ENCODE results near the gene NEDD4L.
"Not testable (repeated sequence)": the region's sequence is repeated elsewhere in the genome, so short reads cannot be mapped to it uniquely, and the experiment has no call there.

NEDD4L gene

GRCh38 chr18:58416704-58417683, 373.0 kb downstream of the NEDD4L start:
- DNase-seq (ENCODE audit: low read depth in 2 of 2): no peak

GRCh38 chr18:58417752-58418151, 373.7 kb downstream of the NEDD4L start:
- DNase-seq (ENCODE audit: low read depth in 2 of 2): no peak

- DNase-seq (ENCODE audit: low read depth in 2 of 2): no peak
Observed at GRCh38 chr18:58418361-58418760, 374.3 kb downstream of the NEDD4L start.

GRCh38 chr18:58419587-58420199, 375.7 kb downstream of the NEDD4L start:
- no peak for DNase-seq (ENCODE audit: low read depth in 2 of 2)

GRCh38 chr18:58426611-58427010, 382.6 kb downstream of the NEDD4L start:
- no peak for DNase-seq (ENCODE audit: low read depth in 2 of 2)

- DNase-seq (ENCODE audit: low read depth in 2 of 2): no peak
Observed at GRCh38 chr18:58427321-58427720, 383.3 kb downstream of the NEDD4L start.

GRCh38 chr18:58429442-58429841, 385.4 kb downstream of the NEDD4L start:
- no peak for DNase-seq (ENCODE audit: low read depth in 2 of 2)

- DNase-seq (ENCODE audit: low read depth in 2 of 2): no peak
Observed at GRCh38 chr18:58431215-58431614, 387.2 kb downstream of the NEDD4L start.

- DNase-seq (ENCODE audit: low read depth in 2 of 2): no peak
Observed at GRCh38 chr18:58432050-58432727, 388.2 kb downstream of the NEDD4L start.

GRCh38 chr18:58435221-58436005, 391.4 kb downstream of the NEDD4L start:
- DNase-seq (ENCODE audit: low read depth in 2 of 2): not testable (repeated sequence)

- no peak for DNase-seq (ENCODE audit: low read depth in 2 of 2)
Observed at GRCh38 chr18:58438161-58438957, 394.3 kb downstream of the NEDD4L start.

- no peak for DNase-seq (ENCODE audit: low read depth in 2 of 2)
Observed at GRCh38 chr18:58438958-58439300, 394.9 kb downstream of the NEDD4L start.

- DNase-seq (ENCODE audit: low read depth in 2 of 2): no peak
Observed at GRCh38 chr18:58443671-58444070, 399.6 kb downstream of the NEDD4L start.

- no peak for DNase-seq (ENCODE audit: low read depth in 2 of 2)
Observed at GRCh38 chr18:58446391-58447060, 402.5 kb downstream of the NEDD4L start.

GRCh38 chr18:58447402-58448095, 403.5 kb downstream of the NEDD4L start:
- DNase-seq (ENCODE audit: low read depth in 2 of 2): no peak

GRCh38 chr18:58449464-58449863, 405.4 kb downstream of the NEDD4L start:
- DNase-seq (ENCODE audit: low read depth in 2 of 2): no peak

All from stimulated activated CD4-positive, alpha-beta T cell treated with anti-CD3 and anti-CD28 coated beads, Interleukin-1b, Interleukin-23, amount 100 ng/mL, for 1 hour (primary cell).